WTC11 (cell line): ENCODE measurements around the gene CPT1B.

Experiments used
- ATF6 ChIP-seq: sonication (generic); formaldehyde crosslinking; IDR thresholded peaks from 2 replicates; pipeline ENCODE4 v1.8.1; 2023; ENCODE audit warnings: mild to moderate bottlenecking, missing genetic modification reagents
- CTCF ChIP-seq: fragments of 200-600 bp; IDR thresholded peaks from 2 replicates; pipeline ENCODE4 v1.8.0; 2022; ENCODE audit warnings: antibody characterized with exemption
- E2F4 ChIP-seq: sonication (generic); formaldehyde crosslinking; IDR thresholded peaks from 2 replicates; pipeline ENCODE4 v1.8.1; 2022; ENCODE audit warnings: low read depth, mild to moderate bottlenecking, moderate library complexity, missing genetic modification reagents, borderline replicate concordance
- EMX1 ChIP-seq: fragments of 250-450 bp; sonication (Bioruptor Pico); IDR thresholded peaks from 2 replicates; pipeline ENCODE4 v1.8.0; 2021; ENCODE audit warnings: mild to moderate bottlenecking
- ETV6 ChIP-seq: sonication (generic); formaldehyde crosslinking; IDR thresholded peaks from 2 replicates; pipeline ENCODE4 v1.8.1; 2022; ENCODE audit warnings: mild to moderate bottlenecking, missing genetic modification reagents
- FOXJ3 ChIP-seq: sonication (generic); formaldehyde crosslinking; IDR thresholded peaks from 2 replicates; pipeline ENCODE4 v1.9.0; 2021; ENCODE audit warnings: missing genetic modification reagents, mild to moderate bottlenecking, borderline replicate concordance
- FOXP1 ChIP-seq: sonication (generic); formaldehyde crosslinking; IDR thresholded peaks from 2 replicates; pipeline ENCODE4 v1.8.0; 2022; ENCODE audit warnings: missing genetic modification reagents, mild to moderate bottlenecking, moderate library complexity, borderline replicate concordance
- IRF1 ChIP-seq: sonication (generic); formaldehyde crosslinking; IDR thresholded peaks from 2 replicates; pipeline ENCODE4 v1.8.0; 2023; ENCODE audit warnings: missing genetic modification reagents
- JUN ChIP-seq: sonication (generic); formaldehyde crosslinking; IDR thresholded peaks from 2 replicates; pipeline ENCODE4 v1.8.0; 2023; ENCODE audit warnings: mild to moderate bottlenecking, missing genetic modification reagents
- MLX ChIP-seq: sonication (generic); formaldehyde crosslinking; IDR thresholded peaks from 2 replicates; pipeline ENCODE4 v1.8.1; 2023; ENCODE audit warnings: mild to moderate bottlenecking, missing genetic modification reagents, moderate library complexity
- TEAD4 ChIP-seq: sonication (generic); formaldehyde crosslinking; IDR thresholded peaks from 2 replicates; pipeline ENCODE4 v1.8.0; 2022; ENCODE audit warnings: mild to moderate bottlenecking, missing genetic modification reagents
- TP53 ChIP-seq: sonication (generic); formaldehyde crosslinking; IDR thresholded peaks from 2 replicates; pipeline ENCODE4 v1.8.1; 2023; ENCODE audit warnings: mild to moderate bottlenecking, missing genetic modification reagents
- ZNF232 ChIP-seq: sonication (generic); formaldehyde crosslinking; IDR thresholded peaks from 2 replicates; pipeline ENCODE4 v1.8.0; 2022; ENCODE audit warnings: mild to moderate bottlenecking, missing genetic modification reagents
- ZNF263 ChIP-seq: sonication (generic); formaldehyde crosslinking; IDR thresholded peaks from 2 replicates; pipeline ENCODE4 v1.8.1; 2022; ENCODE audit warnings: low read depth, mild to moderate bottlenecking, moderate library complexity, missing genetic modification reagents

GRCh38 chr22:50542416-50542927, 35.8 kb downstream of the CPT1B start:
- no peak for TF ChIP-seq FOXJ3 (CRISPR knock-in tag)
- TF ChIP-seq CTCF: no peak
- no peak for TF ChIP-seq FOXP1 (CRISPR knock-in tag)
- no peak for TF ChIP-seq EMX1
- TF ChIP-seq TEAD4 (CRISPR knock-in tag): no peak
- no peak for TF ChIP-seq ETV6 (CRISPR knock-in tag)
- no peak for TF ChIP-seq IRF1 (CRISPR knock-in tag)
- TF ChIP-seq ATF6 (CRISPR knock-in tag): no peak
- no peak for TF ChIP-seq TP53 (CRISPR knock-in tag)
- no peak for TF ChIP-seq ZNF263
- no peak for TF ChIP-seq E2F4 (CRISPR knock-in tag)
- TF ChIP-seq ZNF232 (CRISPR knock-in tag): no peak
- TF ChIP-seq JUN: no peak
- no peak for TF ChIP-seq MLX
